Frontal cortex (tissue), 4 donors: ENCODE results near the gene SHISA2. TPM values are rescaled to one million over a fixed set of nuclear protein-coding genes. Genes with fewer than 3 reads are reported as not detected.

Source experiments
- DNase-seq, 2 donors: peaks; one replicate each; pipeline ENCODE4 v3.0.0; 2012; ENCODE audit warnings: low spot score in 2 of 2
- FAIRE-seq: peaks from 2 replicates; lab custom pipeline; 2012; peaks lifted over from hg19 to GRCh38; lab: Jason Lieb, UNC
- total RNA-seq: library from RNA; depleted of rRNA; stranded (reverse); fragments of >200 nt; gene quantifications from one replicate; pipeline ENCODE4 v1.2.3, GENCODE V29; 2014
- donor health status: control.
- donor health status: control.
- donor health status: control.

Gene SHISA2
- total RNA-seq, 1 donor from 2014 or later, result 53.8 TPM

- DNase-seq (no peak), FAIRE-seq (no peak)
Measured at GRCh38 chr13:26019881-26020870, 31.6 kb downstream of the SHISA2 start.

- FAIRE-seq, result no peak
- DNase-seq, result no peak
Measured at GRCh38 chr13:26019251-26019650, 32.6 kb downstream of the SHISA2 start.

- FAIRE-seq (no peak), DNase-seq (no peak)
Measured at GRCh38 chr13:26017932-26018665, 33.7 kb downstream of the SHISA2 start.

- DNase-seq, result no peak
- no peak for FAIRE-seq
Measured at GRCh38 chr13:26017196-26017921, 34.5 kb downstream of the SHISA2 start.

- FAIRE-seq (no peak), DNase-seq (no peak)
Measured at GRCh38 chr13:26016189-26016588, 35.6 kb downstream of the SHISA2 start.

- no peak for FAIRE-seq
- DNase-seq, result no peak
Measured at GRCh38 chr13:26015271-26016125, 36.3 kb downstream of the SHISA2 start.

- FAIRE-seq (no peak), DNase-seq (no peak)
Measured at GRCh38 chr13:26012995-26013394, 38.8 kb downstream of the SHISA2 start.

- FAIRE-seq (no peak), DNase-seq (no peak)
Measured at GRCh38 chr13:26011996-26012821, 39.6 kb downstream of the SHISA2 start.

- no peak for DNase-seq
- FAIRE-seq, result no peak
Measured at GRCh38 chr13:26011208-26011573, 40.6 kb downstream of the SHISA2 start.

- no peak for DNase-seq
- FAIRE-seq, result no peak
Measured at GRCh38 chr13:26010487-26011207, 41.2 kb downstream of the SHISA2 start.

GRCh38 chr13:26007261-26008125 is 44.3 kb downstream of the SHISA2 start:
- DNase-seq, result no peak
- FAIRE-seq, result no peak

Other genes with a start within 250 kb of the SHISA2 start
- gene RNF6, start 170.3 kb upstream of the SHISA2 start, total RNA-seq, result 22.8 TPM
- 59.9 TPM for gene CDK8, start 202.1 kb upstream of the SHISA2 start, total RNA-seq